Measurements from ENCODE around the gene TRIM33.
"Not testable (repeated sequence)": the region's sequence is repeated elsewhere in the genome, so short reads cannot be mapped to it uniquely, and the experiment has no call there.

Gene TRIM33

DNA sequence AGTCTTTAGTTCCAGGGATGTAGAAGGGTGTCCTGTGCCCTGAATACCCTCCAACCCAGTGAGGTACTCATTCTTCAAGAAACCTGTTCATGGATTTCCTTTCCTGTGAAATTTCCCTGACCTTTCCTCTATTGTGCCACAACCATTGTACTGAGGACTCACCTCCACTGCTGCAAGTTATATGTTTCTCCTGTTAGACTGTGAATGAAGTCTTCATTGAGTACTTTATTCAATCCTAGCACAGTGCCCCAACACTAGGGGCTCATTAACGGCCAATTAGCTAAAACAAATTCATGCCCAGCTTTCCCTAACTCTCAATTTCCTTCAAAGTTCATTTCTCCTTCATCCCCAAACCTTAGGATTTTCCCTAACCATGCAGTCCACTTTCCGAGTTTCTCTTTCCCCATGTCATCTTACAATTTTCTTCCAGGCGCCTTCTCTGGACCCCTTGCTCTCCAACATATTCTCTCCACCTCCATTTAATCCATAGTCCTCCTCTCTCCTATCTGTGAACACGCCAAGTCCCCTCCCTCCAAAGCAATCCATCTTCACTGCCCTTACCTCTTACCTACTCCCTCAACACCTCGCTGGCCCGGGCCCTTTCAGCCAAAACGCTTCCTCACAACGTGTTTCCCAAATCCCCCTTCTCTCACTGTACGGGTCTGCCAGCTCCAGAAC is 1.3 kb downstream of the TRIM33 start:
- no peak for DNase-seq

DNA sequence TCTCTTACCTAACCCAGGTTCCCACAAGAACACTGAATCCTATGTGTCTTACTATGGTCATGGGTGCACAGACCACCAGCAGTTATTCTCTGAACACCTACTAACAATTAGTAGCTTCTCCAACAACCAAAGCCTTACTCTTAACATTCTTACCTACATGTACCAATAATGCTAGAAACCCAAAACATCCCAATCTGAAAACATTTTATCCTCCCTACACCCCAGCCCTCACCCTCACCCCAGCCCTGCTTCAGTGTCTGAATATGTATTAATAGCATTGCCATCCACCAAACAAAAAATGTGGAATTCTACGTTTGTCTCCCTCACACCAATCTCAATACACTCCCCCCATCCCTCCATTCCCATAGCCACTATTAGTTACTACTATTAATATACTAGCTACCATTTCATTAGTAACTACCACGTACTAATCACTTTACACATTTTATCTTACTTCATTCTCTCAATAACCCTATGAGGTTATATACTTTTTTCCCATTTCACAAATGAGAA is 2.6 kb downstream of the TRIM33 start:
- no peak for DNase-seq

DNA sequence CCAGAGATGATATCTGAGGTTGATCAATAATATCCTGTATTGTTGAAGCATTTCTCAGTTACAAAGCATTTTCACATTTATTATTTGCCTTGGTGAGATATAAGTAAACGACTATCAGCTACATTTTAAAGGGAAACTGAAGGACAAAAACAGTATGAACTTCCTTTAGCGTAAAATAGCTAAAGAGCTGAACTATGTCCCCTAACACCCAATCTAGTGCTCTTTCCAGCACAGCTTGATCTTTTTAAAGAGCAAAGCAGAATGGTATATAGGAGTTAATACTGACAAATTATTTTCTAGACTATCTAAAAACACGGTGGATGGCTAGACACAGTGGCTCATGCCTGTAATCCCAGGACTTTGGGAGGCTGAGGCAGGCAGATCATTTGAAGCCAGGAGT is 3.5 kb downstream of the TRIM33 start:
- DNase-seq = no peak

DNA sequence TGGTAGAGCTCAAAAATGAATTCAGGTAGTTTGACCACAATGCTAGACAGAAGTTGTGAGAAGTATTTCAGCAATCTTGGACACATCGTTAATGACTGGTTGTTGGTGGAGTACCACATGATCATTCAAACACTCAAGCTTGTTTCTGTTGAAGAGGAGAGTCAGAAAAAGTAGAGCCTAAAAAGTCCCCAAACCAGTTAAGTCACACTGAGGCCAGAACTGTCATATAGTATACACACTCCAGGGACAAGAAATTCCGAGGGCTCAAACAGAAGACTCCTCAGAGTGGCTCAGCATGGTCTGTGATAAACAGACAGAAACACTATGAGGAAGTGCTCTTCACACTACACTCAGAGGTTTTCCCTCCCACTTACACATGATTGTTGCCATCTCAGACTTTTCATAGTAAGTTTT is 5.8 kb downstream of the TRIM33 start:
- DNase-seq = no peak

DNA sequence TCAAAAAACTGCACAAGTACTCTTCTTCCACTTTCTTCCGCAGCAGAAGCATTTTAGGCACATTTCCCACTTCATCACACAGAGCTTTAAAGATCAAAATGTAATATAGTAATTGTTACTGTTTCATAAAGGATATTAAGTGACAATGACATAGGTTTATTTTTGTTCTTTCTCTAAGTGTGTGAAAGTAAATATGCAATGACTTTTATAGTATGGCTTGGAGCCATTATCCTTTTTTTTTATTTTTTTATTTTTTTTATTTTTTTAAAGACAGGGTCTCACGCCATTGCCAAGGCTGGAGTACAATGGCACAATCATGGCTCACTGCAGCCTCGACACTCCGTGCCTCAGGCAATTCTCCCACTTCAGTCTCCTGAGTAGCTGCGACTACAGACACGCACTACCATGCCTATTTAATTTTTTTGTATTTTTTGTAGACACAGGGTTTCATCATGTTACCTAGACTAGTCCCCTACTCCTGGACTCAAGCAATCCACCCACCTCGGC is 7.0 kb downstream of the TRIM33 start:
- DNase-seq = no peak

DNA sequence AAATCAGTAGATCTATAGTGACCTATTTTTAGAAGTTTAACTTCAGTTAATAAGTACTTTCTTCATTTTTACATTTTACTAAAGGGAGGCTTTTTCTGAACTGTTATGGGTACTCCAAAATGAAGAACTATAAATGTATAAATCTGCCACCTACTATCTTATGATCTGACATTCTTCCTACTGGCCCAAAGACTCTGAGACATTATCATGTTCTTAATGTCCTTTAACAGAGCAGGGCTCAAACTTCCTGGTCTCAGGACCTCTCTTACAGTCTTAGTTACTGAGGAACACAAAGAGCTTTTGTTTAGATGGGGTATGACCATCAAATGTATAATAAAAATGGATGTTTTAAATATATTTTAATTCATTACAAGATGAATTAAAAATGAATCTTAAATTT is 8.9 kb downstream of the TRIM33 start:
- no peak for DNase-seq

DNA sequence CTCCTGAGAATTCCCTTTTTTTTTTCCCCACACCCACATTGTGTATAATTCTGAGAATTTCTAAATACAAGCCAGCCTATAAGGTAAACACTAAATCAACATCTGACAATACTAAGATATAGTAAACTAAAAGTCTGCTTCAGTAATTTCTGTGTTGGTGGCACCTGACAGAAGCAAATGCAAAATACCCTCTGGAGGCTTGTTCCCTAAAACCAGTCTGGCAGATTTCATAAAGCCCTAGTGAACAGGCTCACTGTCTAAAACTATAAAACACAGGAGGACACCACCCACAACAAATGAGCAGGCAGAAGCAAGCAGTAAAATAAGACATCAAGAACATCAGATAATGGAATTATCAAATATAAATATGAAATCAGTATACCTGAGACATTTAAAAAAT is 11.5 kb downstream of the TRIM33 start:
- DNase-seq = no peak

DNA sequence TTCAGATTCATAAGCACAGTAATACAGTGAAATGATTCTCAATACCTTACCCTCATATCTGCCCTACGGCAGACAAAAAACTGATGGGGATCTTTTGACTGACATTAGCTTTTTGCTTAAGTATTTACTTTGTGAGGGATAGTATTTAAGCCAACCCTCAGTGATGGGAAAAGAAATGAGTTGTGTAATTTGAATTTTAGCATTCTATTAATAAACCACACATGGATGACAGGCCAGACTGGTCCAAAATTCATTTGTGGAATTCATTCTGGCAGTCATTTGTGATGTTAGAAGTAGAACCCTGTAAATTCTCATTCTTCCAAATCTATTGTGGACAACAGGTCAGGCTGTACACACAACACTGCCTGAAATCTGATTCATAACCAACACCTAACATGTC is 14.9 kb downstream of the TRIM33 start:
- no peak for DNase-seq

DNA sequence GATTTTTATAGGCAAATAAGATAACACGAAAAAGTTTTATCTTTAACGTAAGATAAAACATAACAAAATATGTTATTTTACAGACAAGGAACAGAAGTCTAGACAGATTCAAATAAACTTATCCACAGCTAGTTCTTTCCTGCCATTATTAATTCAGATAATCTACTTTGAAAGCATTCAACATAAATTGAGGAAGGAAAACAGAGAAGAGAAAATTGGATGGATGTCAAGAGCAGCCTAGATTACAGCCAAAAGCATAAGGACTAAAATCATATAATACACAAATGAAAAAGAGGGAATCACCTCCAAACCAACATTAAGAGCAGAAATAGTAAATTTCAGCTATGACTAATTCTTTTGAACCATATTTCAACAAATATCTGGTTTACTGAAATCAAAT is 15.5 kb downstream of the TRIM33 start:
- DNase-seq = no peak

DNA sequence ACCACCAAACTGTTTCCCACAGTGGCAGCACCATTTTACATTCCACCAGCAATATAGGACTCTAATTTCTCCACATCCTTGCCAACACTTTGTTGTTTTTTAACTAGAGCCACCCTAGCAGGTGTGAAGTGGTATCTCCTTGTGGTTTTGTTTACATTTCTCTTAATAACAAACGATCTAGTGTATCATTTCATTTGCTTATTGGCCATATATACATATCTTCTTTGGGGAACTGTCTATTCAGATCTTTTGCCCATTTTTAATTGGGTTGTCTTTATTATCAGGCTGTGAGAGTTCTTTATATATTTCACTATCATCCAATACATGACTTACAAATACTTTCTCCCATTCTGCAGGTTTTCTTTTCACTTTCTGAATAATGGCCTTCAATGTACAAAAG is 18.0 kb downstream of the TRIM33 start:
- no peak for DNase-seq

DNA sequence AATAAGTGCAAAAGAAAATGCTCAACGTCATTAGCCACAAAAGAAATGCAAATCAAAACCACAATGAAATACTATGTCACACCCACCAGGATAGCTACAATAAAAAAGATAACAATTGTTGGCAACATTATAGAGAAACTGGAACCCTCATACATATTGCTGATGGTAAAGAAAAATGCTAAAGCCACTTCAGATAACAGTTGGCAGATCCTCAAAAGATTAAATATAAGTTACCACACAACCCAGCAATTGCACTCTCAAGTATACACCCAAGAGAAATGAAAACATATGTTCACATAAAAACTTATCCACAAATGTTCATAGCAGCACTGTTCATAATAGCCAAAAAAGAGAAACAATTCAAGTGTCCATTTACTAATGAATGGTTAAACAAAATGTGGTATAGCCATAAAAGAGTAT is 20.7 kb downstream of the TRIM33 start:
- DNase-seq = no peak

DNA sequence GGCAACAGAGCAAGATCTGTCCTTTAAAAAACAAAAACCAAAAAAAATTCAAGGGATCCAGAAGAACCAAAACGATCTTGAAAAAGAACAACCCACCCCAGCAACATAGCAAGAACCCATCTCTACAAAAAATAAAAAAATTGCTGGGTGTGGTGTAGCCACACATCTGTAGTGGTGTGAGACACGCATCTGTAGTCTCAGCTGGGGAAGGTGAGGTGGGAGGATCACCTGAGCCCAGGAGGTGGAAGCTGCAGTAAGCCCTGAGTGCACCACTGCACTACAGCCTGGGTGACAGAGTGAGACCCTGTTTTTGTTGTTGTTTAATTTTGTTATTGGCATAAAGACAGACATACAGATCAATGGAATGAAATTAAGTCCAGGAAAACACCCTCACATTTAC is 22.3 kb downstream of the TRIM33 start:
- no peak for DNase-seq

DNA sequence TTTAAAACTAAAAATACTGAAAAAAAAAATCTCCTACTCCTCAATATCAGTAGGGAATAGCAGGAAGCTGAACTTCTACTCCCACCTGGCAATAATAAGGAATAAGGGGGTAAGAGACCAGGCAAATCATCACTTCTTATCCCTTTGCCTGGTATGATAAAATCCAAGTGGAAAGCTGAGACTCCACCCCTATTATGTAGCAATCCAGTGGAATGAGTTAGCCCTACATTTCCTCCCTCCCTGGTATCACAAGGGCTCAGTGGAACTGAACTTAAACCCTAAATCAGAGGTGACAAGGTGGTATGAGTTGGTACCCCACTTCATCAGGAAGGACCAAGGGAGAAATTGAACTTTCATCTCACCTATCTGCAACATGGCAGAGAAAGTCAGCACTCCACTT is 25.7 kb downstream of the TRIM33 start:
- DNase-seq = no peak

DNA sequence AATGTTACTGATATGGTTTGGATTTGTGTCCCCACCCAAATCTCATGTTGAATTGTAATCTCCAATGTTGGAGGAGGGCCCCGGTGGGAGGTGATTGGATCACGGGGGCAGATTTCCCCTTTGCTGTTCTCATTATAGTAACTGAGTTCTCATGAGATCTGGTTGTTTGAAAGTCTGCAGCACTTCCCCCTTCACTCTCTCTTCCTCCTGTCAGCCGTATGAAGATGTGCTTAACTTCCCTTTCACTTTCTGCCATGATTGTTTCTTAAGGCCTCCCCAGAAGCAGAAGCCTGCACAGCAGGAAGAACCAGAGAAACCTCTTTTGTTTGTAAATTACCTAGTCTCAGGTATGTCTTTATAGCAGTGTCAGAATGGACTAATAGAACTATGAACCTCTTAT is 28.4 kb downstream of the TRIM33 start:
- no peak for DNase-seq

DNA sequence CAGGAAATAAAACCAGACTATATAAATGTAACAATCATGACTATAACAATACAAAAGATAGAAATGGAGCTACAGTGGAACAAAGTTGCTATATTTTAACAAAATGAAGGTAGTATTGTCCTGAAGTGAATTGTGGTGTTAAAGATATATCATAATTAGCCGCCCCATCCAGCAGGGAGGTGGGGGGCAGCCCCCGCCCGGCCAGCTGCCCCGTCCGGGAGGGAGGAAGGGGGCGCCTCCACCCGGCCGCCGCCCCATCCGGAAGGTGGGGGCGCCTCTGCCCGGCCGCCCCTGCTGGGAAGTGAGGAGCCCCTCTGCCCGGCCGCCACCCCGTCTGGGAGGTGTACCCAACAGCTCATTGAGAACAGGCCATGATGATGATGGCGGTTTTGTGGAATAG is 31.4 kb downstream of the TRIM33 start:
- DNase-seq = not testable (repeated sequence)

DNA sequence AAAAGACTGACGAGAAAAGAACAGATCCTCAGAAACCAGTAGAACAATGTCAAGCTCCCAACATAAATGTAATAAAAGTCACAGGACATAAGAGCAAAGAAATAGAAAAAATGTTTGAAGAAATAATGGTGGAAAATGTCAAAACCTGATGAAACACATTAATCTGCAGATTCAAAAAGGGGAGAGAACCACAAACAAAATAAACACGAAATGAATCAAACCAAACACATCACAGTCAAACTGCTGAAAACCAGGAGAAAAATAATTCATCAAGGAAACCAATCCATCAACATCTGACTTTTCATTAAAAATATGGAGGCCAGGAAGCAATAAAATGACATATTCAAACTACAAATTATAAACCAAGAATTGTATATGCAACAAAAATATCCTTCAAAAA is 31.9 kb downstream of the TRIM33 start:
- DNase-seq = no peak

DNA sequence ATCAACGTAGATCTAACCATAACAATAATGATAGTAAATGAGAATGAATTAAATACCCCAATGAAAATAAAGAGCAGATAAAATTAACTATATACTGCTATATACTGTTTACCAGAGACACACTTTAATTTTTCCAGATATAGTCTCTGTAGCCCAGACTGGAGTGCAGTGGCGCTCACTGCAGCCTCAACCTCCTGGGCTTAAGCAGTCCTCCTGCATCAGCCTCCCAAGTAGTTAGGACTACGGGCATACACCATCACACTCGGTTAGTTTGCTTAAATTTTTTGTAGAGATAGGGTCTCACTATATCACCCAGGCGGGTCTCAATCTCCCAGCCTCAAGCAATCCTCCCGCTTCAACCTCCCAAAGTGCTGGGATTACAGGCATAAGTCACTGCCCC is 37.2 kb downstream of the TRIM33 start:
- no peak for DNase-seq

DNA sequence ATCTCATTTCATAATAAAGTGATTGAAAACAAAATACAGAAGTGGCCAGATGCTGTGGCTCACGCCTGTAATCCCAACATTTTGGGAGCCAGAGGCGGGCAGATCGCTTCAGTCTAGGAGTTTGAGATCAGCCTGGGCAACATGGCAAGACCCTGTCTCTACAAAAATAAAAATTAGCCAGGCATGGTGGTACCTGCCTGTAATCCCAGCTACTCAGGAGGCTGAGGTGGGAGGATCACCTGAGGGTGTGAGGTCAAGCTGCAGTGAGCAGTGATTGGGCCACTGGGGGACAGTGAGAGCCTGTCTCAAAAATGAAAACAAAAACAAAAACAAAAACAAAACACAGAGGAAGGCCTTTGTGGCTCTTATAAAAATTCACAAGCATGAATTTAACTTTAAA is 38.6 kb downstream of the TRIM33 start:
- no peak for DNase-seq

DNA sequence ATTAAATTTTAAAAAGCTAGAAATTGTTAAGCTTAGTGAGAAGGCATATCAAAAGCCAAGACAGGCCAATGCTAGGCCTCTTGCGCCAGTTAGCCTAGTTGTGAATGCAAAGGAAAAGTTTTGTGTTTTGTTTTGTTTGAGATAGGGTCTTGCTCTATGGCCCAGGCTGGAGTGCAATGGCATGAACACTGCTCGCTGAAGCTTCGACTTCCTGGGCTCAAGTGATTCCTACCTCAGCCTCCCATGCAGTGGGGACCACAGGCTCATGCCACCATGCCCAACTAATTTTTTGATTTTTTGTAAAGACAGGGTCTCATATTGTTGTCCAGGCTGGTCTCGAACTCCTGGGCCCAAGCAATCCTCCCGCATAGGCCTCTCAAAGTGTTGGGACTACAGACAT is 40.3 kb downstream of the TRIM33 start:
- no peak for DNase-seq

DNA sequence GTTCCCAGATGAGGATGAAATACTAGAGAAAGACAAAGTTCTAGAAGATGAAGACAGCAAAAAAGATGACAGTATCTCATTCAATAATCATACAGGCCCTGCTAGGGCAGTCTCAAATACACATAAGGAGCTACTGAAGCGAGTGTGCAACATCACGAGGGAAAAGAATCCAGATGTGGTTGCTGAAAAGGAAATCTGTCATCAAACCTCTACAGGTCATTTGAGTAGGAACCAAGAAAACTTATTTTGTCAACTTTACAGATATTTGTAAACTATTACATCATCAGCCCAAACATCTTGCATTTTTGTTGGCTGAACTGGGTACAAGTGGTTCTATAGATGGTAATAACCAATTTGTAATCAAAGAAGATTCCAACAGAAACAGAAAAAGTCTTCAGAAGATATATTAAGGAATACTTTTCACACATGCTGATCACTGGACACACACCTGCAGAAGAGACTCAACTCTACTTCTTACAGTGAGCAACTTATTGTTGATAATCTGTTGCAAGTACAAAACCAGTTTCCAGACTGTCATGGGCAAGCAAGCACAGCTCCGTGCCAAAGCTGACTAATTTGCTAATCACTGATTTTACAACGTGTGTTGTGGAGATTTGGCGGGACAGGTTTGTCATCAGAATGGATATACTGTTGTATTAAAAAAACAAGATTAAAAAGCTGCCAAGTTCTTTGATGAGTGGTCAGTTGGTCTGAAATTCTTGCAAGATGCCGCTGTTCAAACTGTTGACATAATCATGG is 42.1 kb downstream of the TRIM33 start:
- DNase-seq = no peak

DNA sequence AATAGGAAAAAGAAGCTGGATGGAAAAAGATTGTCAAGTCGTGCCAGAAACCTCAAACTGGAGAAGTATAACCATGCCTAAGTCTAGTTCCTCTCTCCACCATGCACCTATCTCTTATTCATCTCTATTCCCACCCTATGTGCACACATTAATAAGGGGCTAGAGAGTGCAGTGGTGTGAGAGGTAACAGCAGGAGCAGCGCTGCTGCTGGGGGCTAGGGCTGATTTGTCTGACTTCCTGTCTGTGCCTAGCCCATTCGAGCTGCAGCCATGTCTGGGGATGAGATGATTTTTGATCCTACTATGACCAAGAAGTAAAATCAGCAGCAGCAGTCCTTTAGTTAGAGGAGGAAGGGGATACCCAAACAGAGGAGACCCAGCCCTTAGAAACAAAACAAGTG is 43.0 kb downstream of the TRIM33 start:
- DNase-seq = no peak

DNA sequence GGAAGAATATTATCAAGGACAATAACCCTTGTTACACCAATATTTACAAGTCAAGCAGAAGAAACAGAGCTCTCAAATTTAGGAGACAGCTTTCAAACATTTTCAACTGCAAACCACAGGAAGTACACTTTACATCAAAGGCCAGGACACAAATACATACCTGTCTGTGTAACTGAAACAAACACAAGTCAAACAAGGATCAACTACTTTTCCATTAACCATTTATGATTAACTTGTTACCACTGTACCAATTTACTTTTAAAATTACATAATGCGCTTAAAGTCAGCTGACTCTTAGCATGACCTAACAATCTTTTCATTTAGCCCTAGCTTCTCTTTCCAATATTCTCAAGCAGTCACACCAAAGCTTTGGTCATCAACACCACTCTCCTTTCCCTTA is 43.5 kb downstream of the TRIM33 start:
- DNase-seq = no peak

DNA sequence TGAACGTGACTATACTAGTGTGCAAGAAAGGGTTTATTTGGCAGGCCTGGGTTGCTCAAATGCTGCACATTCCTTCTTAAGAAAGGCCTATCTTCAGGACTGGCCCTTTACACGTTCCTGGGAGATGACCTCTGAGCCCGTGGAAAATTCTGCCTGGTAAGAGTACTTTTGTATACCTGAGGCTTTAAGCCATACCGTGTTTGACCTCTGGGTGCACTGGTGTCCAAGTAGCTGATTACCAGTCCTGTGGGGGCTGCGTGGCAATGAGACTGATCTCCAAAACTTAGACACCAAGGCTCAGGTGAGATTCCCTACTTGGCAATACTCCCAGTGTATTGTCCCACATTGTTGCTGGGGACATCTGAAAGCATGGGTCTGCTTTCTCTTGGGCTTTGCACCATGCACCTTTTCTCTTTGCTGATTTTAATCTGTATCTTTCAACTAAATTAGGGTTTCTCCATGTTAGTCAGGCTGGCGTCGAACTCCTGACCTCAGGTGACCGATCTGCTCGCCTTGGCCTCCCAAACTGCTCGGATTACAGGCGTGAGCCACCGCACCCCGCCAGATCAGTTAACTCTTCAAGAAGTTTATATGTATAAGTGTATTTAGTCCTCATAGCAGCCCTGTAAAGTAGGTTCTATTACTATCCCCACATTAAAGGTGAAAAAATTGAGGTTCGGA is 44.5 kb downstream of the TRIM33 start:
- DNase-seq = no peak

DNA sequence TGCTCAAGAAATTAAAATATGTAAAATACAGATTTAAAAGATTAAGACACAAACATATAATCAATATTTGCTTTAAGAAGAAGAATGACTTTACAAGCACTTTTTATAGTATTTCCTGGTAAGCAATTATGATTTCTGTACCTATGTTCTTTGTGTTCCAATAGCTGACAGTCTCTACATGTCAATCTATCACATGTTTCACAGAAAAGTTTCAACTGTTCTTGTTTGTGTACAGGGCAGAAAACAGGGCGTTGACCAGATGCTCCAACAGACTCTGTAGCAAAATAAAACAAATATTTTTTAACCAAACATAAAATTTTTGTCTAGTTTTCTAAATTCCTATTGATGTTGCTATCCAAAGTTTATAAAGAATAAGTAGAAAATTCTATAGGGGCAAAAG is 48.0 kb downstream of the TRIM33 start:
- DNase-seq = no peak
